HFF-Myc (cell line): Measurements from ENCODE around the gene ASIP.
"Not testable (repeated sequence)": the region's sequence is repeated elsewhere in the genome, so short reads cannot be mapped to it uniquely, and the experiment has no call there.

ENCODE experiments used
- DNase-seq: peaks from one replicate; pipeline ENCODE4 v3.0.0-alpha.2; 2011; ENCODE audit warnings: low read depth; ENCODE audit errors: extremely low read depth
- H3K4me3 ChIP-seq: replicated peaks from 2 replicates; pipeline ENCODE4 v1.5.1; 2011; ENCODE audit warnings: low read depth, mild to moderate bottlenecking, control low read depth, low read length
- CTCF ChIP-seq: IDR thresholded peaks from 2 replicates; pipeline ENCODE4 v1.5.1; 2012; ENCODE audit warnings: mild to moderate bottlenecking, low read depth, low read length, control low read depth; ENCODE audit errors: missing control alignments

The ASIP gene

GRCh38 chr20:34254979-34255378 is 13.8 kb downstream of the ASIP start:
- DNase-seq: no peak
- H3K4me3 ChIP-seq: no peak overlapping the region
- no peak for TF ChIP-seq CTCF

GRCh38 chr20:34256629-34257124 is 15.5 kb downstream of the ASIP start:
- TF ChIP-seq CTCF: no peak
- H3K4me3 ChIP-seq: no peak overlapping the region
- DNase-seq: no peak

GRCh38 chr20:34260208-34260942 is 19.2 kb downstream of the ASIP start:
- H3K4me3 ChIP-seq: no peak overlapping the region
- TF ChIP-seq CTCF: no peak
- no peak for DNase-seq

- H3K4me3 ChIP-seq: no peak overlapping the region
- no peak for TF ChIP-seq CTCF
- DNase-seq: no peak
Measured at GRCh38 chr20:34262488-34263288, 21.5 kb downstream of the ASIP start.

- H3K4me3 ChIP-seq, DNase-seq: not testable (repeated sequence)
Measured at GRCh38 chr20:34263468-34263867, 22.2 kb downstream of the ASIP start.

- DNase-seq: no peak
- no peak for TF ChIP-seq CTCF
- H3K4me3 ChIP-seq: no peak overlapping the region
Measured at GRCh38 chr20:34264141-34264540, 22.9 kb downstream of the ASIP start.

- DNase-seq: no peak
- no peak overlapping the region for H3K4me3 ChIP-seq
- no peak for TF ChIP-seq CTCF
Measured at GRCh38 chr20:34268145-34268544, 26.9 kb downstream of the ASIP start.
